ENCODE data around the gene IRF1. TPM values are rescaled to one million over a fixed set of nuclear protein-coding genes. Genes with fewer than 3 reads are reported as not detected.

IRF1 gene
- total RNA-seq, 4 donors from 2014 or later: 5.5 to 20.6 (median 8.4) TPM

DNA sequence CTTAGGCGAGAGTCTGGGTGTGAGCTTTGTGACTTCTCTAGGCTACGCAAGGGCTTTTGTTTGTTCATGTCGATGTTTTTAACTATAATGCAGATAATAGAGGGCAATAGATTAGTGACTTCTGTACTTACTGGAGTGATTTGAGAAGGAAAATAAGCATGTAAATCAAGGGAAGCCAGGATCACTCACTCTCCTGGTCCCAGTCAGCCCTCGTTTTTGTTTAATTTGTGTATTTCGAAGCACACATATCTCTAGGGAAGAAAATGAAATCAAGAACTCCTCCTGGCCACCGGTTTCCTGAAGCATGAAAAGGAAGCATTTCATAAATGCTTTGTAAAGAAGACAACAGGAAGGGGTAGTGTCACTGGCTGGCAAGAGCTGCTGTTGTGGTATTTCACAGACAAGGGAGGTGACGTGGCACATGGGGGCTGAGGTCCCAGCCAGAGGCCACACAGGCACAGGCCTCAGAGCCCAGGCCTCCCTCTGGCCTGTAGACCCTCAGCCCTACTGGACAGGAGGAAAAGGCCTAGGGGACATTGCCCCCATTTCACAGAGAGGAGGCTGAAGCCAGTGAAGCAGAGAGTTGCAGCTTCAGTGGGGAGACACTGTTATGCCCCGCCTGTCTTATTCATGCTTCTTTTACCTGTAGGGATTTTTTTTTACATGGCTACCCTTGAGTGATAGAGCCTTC lies 34.1 kb downstream of the IRF1 start:
- in situ Hi-C loops (cut with MboI; ENCODE audit: low sequenced_read_pairs in 4 of 4): no loop called here
- Histone ChIP-seq H3K36me3 (no peaks in the 10 kb centered on the region), H3K27me3 (no peaks in the 10 kb centered on the region), H3K4me3 (no peak overlapping the region), H3K27ac (peak overlapping the region; percentile 74 to 95 (median 82)), H3K9me3 (no peaks in the 10 kb centered on the region), H3K4me1 (peaks cover 42 to 53% of the 10 kb centered on the region in 2 donors)
- intact Hi-C loops (cut with DNase I; ENCODE audit: low total_unique reads): loop anchor here (2.0 to 5.0 kb wide), 3 partner anchors 24 to 186 kb away; no protein-coding TSS in a partner anchor
- DNase-seq (peak; percentile 41 to 60), ATAC-seq (peak in 1 of 2 donors; percentile 2)
- TF ChIP-seq POLR2A (IDR thresholded peaks at IDR 0.05): no peak
- no peak for TF ChIP-seq CTCF (IDR thresholded peaks at IDR 0.05 in 4 of 5, conservative IDR thresholded peaks at IDR 0.05 in 1 of 5)

GRCh38 chr5:132455614-132456115 lies 34.9 kb downstream of the IRF1 start:
- Histone ChIP-seq H3K27ac (peak overlapping the region; percentile 74 to 95 (median 82)), H3K4me3 (no peak overlapping the region), H3K27me3 (no peaks in the 10 kb centered on the region), H3K9me3 (no peaks in the 10 kb centered on the region), H3K36me3 (no peaks in the 10 kb centered on the region), H3K4me1 (peaks cover 50 to 60% of the 10 kb centered on the region in 2 donors)
- in situ Hi-C loops (cut with MboI; ENCODE audit: low sequenced_read_pairs in 4 of 4) (no loop called here), intact Hi-C loops (cut with DNase I; ENCODE audit: low total_unique reads) (loop anchor here (2.0 to 5.0 kb wide), 3 partner anchors 25 to 187 kb away; no protein-coding TSS in a partner anchor)
- ATAC-seq: no peak
- DNase-seq: no peak
- TF ChIP-seq CTCF (IDR thresholded peaks at IDR 0.05 in 4 of 5, conservative IDR thresholded peaks at IDR 0.05 in 1 of 5) (no peak), POLR2A (IDR thresholded peaks at IDR 0.05) (no peak)

DNA sequence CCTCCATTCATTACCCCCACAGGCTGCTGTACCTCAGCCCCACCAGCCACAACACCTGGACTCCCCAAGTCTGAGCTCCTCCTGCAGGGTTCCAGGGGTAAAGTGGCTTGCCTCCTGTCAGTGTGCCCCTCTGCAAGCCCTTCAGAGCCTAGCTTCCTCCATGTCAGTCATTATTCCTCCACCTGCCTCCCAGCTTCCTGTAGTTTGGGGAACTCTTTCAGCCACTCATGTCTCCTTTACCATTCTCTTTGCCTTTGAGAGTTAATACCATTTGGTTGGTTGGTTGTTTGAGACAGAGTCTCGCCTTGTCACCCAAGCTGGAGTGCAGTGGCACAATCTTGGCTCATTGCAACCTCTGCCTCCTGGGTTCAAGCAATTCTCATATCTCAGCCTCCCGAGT lies 36.2 kb downstream of the IRF1 start:
- TF ChIP-seq POLR2A (IDR thresholded peaks at IDR 0.05): no peak
- TF ChIP-seq CTCF (IDR thresholded peaks at IDR 0.05 in 4 of 5, conservative IDR thresholded peaks at IDR 0.05 in 1 of 5): no peak
- Histone ChIP-seq H3K4me3 (no peak overlapping the region), H3K9me3 (no peaks in the 10 kb centered on the region), H3K36me3 (no peaks in the 10 kb centered on the region), H3K4me1 (peaks cover 42 to 53% of the 10 kb centered on the region in 2 donors), H3K27me3 (no peaks in the 10 kb centered on the region), H3K27ac (no peak overlapping the region)
- DNase-seq (no peak), ATAC-seq (no peak)
- intact Hi-C loops (cut with DNase I; ENCODE audit: low total_unique reads): no loop called here
- in situ Hi-C loops (cut with MboI; ENCODE audit: low sequenced_read_pairs in 4 of 4): no loop called here

DNA sequence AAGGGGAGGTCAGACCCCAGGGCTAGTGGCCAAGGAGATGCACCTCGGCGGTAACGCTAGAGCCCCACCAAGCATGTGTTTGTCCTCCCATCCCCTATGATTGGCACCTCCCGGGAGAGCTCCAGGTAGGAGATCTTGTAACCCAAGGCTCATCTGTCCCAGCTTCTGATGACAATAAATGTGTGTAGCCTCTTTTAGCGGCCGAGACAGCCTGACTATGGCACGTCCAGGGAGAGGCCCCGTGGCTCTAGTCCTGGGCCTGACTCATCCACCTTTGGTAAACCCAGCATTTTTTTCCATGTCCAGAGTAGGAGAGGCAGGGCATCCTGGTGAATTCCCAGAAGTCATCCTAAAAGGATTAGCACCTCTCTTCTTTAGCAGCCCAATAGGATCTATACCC lies 39.2 kb downstream of the IRF1 start:
- in situ Hi-C loops (cut with MboI; ENCODE audit: low sequenced_read_pairs in 4 of 4): no loop called here
- Histone ChIP-seq H3K9me3 (no peaks in the 10 kb centered on the region), H3K27me3 (no peaks in the 10 kb centered on the region), H3K4me3 (no peak overlapping the region), H3K4me1 (peaks cover 24 to 38% of the 10 kb centered on the region in 2 donors), H3K27ac (peak overlapping the region; percentile 41 to 67 (median 54)), H3K36me3 (no peaks in the 10 kb centered on the region)
- peak in 1 of 2 donors; percentile 81 for DNase-seq
- TF ChIP-seq POLR2A (IDR thresholded peaks at IDR 0.05): no peak
- TF ChIP-seq CTCF (IDR thresholded peaks at IDR 0.05 in 4 of 5, conservative IDR thresholded peaks at IDR 0.05 in 1 of 5): no peak
- peak; percentile 42 to 75 for ATAC-seq
- intact Hi-C loops (cut with DNase I; ENCODE audit: low total_unique reads): loop anchor here (2.0 kb wide), 1 partner anchor 27 kb away; no protein-coding TSS in a partner anchor

Measured in gastrocnemius medialis (tissue), 4 donors.